ENCODE measurements around the gene SAMD11.

- TF ChIP-seq CTCF (IDR thresholded peaks at IDR 0.05; ENCODE audit: control extremely low read depth in 1 of 3, insufficient read depth in 1 of 3, low read depth in 1 of 3, low read length in 3 of 3) = no peak
- no peak for TF ChIP-seq POLR2A (IDR thresholded peaks at IDR 0.05; ENCODE audit: control extremely low read depth in 1 of 2, low read depth in 2 of 2, low read length in 2 of 2)
- no peak for TF ChIP-seq MAFK (IDR thresholded peaks at IDR 0.05; ENCODE audit: low read depth, low read length)
- no peak for TF ChIP-seq GABPA (IDR thresholded peaks at IDR 0.05; ENCODE audit: borderline replicate concordance, insufficient read depth, low read length)
- TF ChIP-seq TCF12 (IDR thresholded peaks at IDR 0.05; ENCODE audit: low read depth, low read length) = no peak
- TF ChIP-seq CEBPB (IDR thresholded peaks at IDR 0.05; ENCODE audit: low read depth, low read length) = no peak
- TF ChIP-seq CHD2 (IDR thresholded peaks at IDR 0.05; ENCODE audit: low read length) = no peak
- TF ChIP-seq TBP (IDR thresholded peaks at IDR 0.05; ENCODE audit: low read depth, low read length) = no peak
- no peak for TF ChIP-seq JUN (IDR thresholded peaks at IDR 0.05; ENCODE audit: low read depth, low read length)
- no peak for TF ChIP-seq NRF1 (IDR thresholded peaks at IDR 0.05; ENCODE audit: low read depth, low read length)
- no peak for TF ChIP-seq SIX5 (IDR thresholded peaks at IDR 0.05; ENCODE audit: low read depth, low read length)
- TF ChIP-seq MAX (IDR thresholded peaks at IDR 0.05) = no peak
- TF ChIP-seq EGR1 (IDR thresholded peaks at IDR 0.05; ENCODE audit: borderline replicate concordance, low read depth, low read length) = peak; percentile 44; the same call in 1 of the 2 replicates
Observed at GRCh38 chr1:943545-944340, 20.0 kb downstream of the SAMD11 start.
